CD14-positive monocyte (primary cell): ENCODE measurements around the gene ADH4. TPM values are rescaled to one million over a fixed set of nuclear protein-coding genes. Genes with fewer than 3 reads are reported as not detected.

Source experiments
- DNase-seq, 3 donors: peaks; one replicate each; pipeline ENCODE4 v3.0.0-alpha.2; 2011 to 2022
- H2AFZ ChIP-seq: 2 replicates; pipeline ENCODE4 v1.6.0; 2012; ENCODE audit warnings: mild to moderate bottlenecking, low read depth, low read length, inconsistent platforms; ENCODE audit not compliant: insufficient read depth, poor library complexity, severe bottlenecking
- H3K27ac ChIP-seq, 2 donors: 1 replicate in 1 of 2; 2 replicates in 1 of 2; pipeline ENCODE4 v1.5.1; 2012 to 2013; ENCODE audit warnings: low read length in 2 of 2, control low read depth in 1 of 2, inconsistent platforms in 1 of 2, low read depth in 1 of 2, mild to moderate bottlenecking in 1 of 2
- H3K27me3 ChIP-seq, 2 donors: one replicate each; pipeline versions ENCODE4 v1.6.0 to v1.6.1; 2011 to 2013; ENCODE audit warnings: low read length in 2 of 2; ENCODE audit not compliant: control insufficient read depth in 2 of 2, insufficient read depth in 2 of 2
- H3K36me3 ChIP-seq, 2 donors: replicated peaks in 1 of 2; 1 replicate in 1 of 2; 2 replicates in 1 of 2; pipeline versions ENCODE4 v1.5.1 to v1.6.1; 2012 to 2013; ENCODE audit warnings: low read length in 2 of 2, control low read depth in 1 of 2, inconsistent platforms in 1 of 2, mild to moderate bottlenecking in 1 of 2; ENCODE audit not compliant: insufficient read depth in 2 of 2, control insufficient read depth in 1 of 2
- H3K4me1 ChIP-seq, 2 donors: 1 replicate in 1 of 2; 2 replicates in 1 of 2; pipeline versions ENCODE4 v1.5.1 to v1.6.1; 2012 to 2013; ENCODE audit warnings: low read length in 2 of 2, control low read depth in 1 of 2, inconsistent platforms in 1 of 2, mild to moderate bottlenecking in 1 of 2, moderate library complexity in 1 of 2; ENCODE audit not compliant: insufficient read depth in 2 of 2, control insufficient read depth in 1 of 2
- H3K4me2 ChIP-seq: replicated peaks from 2 replicates; pipeline ENCODE3; 2012; ENCODE audit warnings: low read length, moderate library complexity, mild to moderate bottlenecking; ENCODE audit not compliant: poor library complexity, severe bottlenecking; ENCODE audit errors: extremely low read depth
- H3K4me3 ChIP-seq, 3 experiments: fragments of 200-600 bp in 1 of 3; sonication (generic) in 1 of 3; replicated peaks in 1 of 3; 1 replicate in 2 of 3; 2 replicates in 1 of 3; pipeline ENCODE4 v1.5.1; 2011 to 2013; ENCODE audit warnings: low read length in 3 of 3, mild to moderate bottlenecking in 3 of 3, control low read depth in 2 of 3, low read depth in 2 of 3, inconsistent platforms in 1 of 3, moderate library complexity in 1 of 3
- H3K79me2 ChIP-seq: 2 replicates; pipeline ENCODE4 v1.6.0; 2012; ENCODE audit warnings: mild to moderate bottlenecking, control low read depth, inconsistent platforms, low read length, moderate library complexity; ENCODE audit not compliant: insufficient read depth
- H3K9ac ChIP-seq: 2 replicates; pipeline ENCODE4 v1.6.0; 2017; ENCODE audit warnings: low read length, mild to moderate bottlenecking; ENCODE audit not compliant: insufficient read depth, poor library complexity, severe bottlenecking
- H3K9me3 ChIP-seq, 2 donors: replicated peaks in 1 of 2; 1 replicate in 1 of 2; 2 replicates in 1 of 2; pipeline versions ENCODE4 v1.5.1 to v1.6.1; 2012 to 2013; ENCODE audit warnings: low read length in 2 of 2, control low read depth in 1 of 2; ENCODE audit not compliant: control insufficient read depth in 1 of 2, insufficient read depth in 1 of 2
- H4K20me1 ChIP-seq: 2 replicates; pipeline ENCODE4 v1.6.0; 2012; ENCODE audit warnings: mild to moderate bottlenecking, low read length, control low read depth, moderate library complexity; ENCODE audit not compliant: insufficient read depth
- H3K27ac Mint-ChIP-seq, 7 donors: one replicate each; pipeline ENCODE4 v1.8.0; 2020; ENCODE audit warnings: mild to moderate bottlenecking in 7 of 7, mixed read lengths in 7 of 7, moderate library complexity in 6 of 7, inconsistent platforms in 2 of 7
- H3K27me3 Mint-ChIP-seq, 3 donors: one replicate each; pipeline ENCODE4 v1.8.0; 2021 to 2022; ENCODE audit warnings: low read depth in 3 of 3, mild to moderate bottlenecking in 3 of 3, mixed read lengths in 3 of 3, moderate library complexity in 3 of 3, inconsistent platforms in 1 of 3
- H3K36me3 Mint-ChIP-seq, 2 donors: one replicate each; pipeline ENCODE4 v1.8.0; 2020; ENCODE audit warnings: mixed read lengths in 2 of 2, inconsistent platforms in 1 of 2, mild to moderate bottlenecking in 1 of 2
- H3K4me1 Mint-ChIP-seq: one replicate; pipeline ENCODE4 v1.8.0; 2020; ENCODE audit warnings: mild to moderate bottlenecking, mixed read lengths
- H3K4me3 Mint-ChIP-seq, 2 donors: one replicate each; pipeline ENCODE4 v1.8.0; 2020; ENCODE audit warnings: mild to moderate bottlenecking in 2 of 2, mixed read lengths in 2 of 2, moderate library complexity in 1 of 2
- H3K9me3 Mint-ChIP-seq, 7 donors: one replicate each; pipeline ENCODE4 v1.8.0; 2020 to 2022; ENCODE audit warnings: mixed read lengths in 7 of 7, mild to moderate bottlenecking in 6 of 7, moderate library complexity in 6 of 7, inconsistent platforms in 2 of 7
- WGBS: methylation state at CpG from one replicate; pipeline ENCODE4 v1.1.5; 2013; ENCODE audit warnings: missing lambda C conversion rate; ENCODE audit not compliant: insufficient coverage; 5-methylcytosine and 5-hydroxymethylcytosine counted together
- intact Hi-C, 2 donors: fragments of 100-400 bp; cut with micrococcal nuclease; formaldehyde crosslinking; loops; one replicate each; pipeline versions ENCODE4 v1.15.0 to v1.15.1; 2023
- polyA plus RNA-seq, 3 donors: library from polyadenylated mRNA; depleted of rRNA in 1 of 3; unstranded in 2 of 3; stranded (reverse) in 1 of 3; fragments of 300-500 nt in 2 of 3; fragments of >200 nt in 1 of 3; fragmentation: Illumina TruSeq in 2 of 3; gene quantifications; 1 replicate in 2 of 3; 2 replicates in 1 of 3; pipeline ENCODE4 v1.2.3, GENCODE V29; 2012 to 2021
- TF ChIP-seq, protein P1 (sequence below): fragments of 200-600 bp; IDR thresholded peaks from one replicate; pipeline ENCODE4 v1.8.0; 2022; ENCODE audit warnings: antibody characterized with exemption, mild to moderate bottlenecking

Gene ADH4
- polyA plus RNA-seq, 3 donors: not detected

- H3K9me3 ChIP-seq: peaks cover 11 to 12% of the 10 kb centered on the region in 2 donors
- Mint-ChIP-seq H3K9me3 (peaks cover 6 to 33% (median 13%) of the 10 kb centered on the region in 7 donors), H3K4me1 (no peaks in the 10 kb centered on the region), H3K27me3 (peaks cover 0 to 1% (median 0%) of the 10 kb centered on the region in 3 donors), H3K4me3 (no peak overlapping the region), H3K36me3 (no peaks in the 10 kb centered on the region), H3K27ac (no peak overlapping the region)
- DNase-seq: no peak
- WGBS: no CpG with 5 or more reads among the region's 2 CpGs
- H3K79me2 ChIP-seq: no peaks in the 10 kb centered on the region
- no peaks in the 10 kb centered on the region for H3K36me3 ChIP-seq
- no peak overlapping the region for H3K27ac ChIP-seq
- intact Hi-C loops: no loop called here
- H2AFZ ChIP-seq: no peak overlapping the region
- H3K4me3 ChIP-seq: no peak overlapping the region
- no peak overlapping the region for H3K9ac ChIP-seq
- no peaks in the 10 kb centered on the region for H4K20me1 ChIP-seq
- H3K27me3 ChIP-seq: no peaks in the 10 kb centered on the region
- H3K4me1 ChIP-seq: no peaks in the 10 kb centered on the region
- TF ChIP-seq, protein P1, sequence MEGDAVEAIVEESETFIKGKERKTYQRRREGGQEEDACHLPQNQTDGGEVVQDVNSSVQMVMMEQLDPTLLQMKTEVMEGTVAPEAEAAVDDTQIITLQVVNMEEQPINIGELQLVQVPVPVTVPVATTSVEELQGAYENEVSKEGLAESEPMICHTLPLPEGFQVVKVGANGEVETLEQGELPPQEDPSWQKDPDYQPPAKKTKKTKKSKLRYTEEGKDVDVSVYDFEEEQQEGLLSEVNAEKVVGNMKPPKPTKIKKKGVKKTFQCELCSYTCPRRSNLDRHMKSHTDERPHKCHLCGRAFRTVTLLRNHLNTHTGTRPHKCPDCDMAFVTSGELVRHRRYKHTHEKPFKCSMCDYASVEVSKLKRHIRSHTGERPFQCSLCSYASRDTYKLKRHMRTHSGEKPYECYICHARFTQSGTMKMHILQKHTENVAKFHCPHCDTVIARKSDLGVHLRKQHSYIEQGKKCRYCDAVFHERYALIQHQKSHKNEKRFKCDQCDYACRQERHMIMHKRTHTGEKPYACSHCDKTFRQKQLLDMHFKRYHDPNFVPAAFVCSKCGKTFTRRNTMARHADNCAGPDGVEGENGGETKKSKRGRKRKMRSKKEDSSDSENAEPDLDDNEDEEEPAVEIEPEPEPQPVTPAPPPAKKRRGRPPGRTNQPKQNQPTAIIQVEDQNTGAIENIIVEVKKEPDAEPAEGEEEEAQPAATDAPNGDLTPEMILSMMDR: no peak
- no peak overlapping the region for H3K4me2 ChIP-seq
These were observed 36.4 kb upstream of the ADH4 start for GRCh38 chr4:99180382-99181070.

- TF ChIP-seq, protein P1: no peak
- H3K4me3 ChIP-seq: no peak overlapping the region
- peaks cover 6 to 9% of the 10 kb centered on the region in 2 donors for H3K9me3 ChIP-seq
- no peak overlapping the region for H3K9ac ChIP-seq
- WGBS: 88% methylated on average over 1 of the region's 1 CpG
- no peaks in the 10 kb centered on the region for H3K79me2 ChIP-seq
- no peaks in the 10 kb centered on the region for H3K4me1 ChIP-seq
- no peak overlapping the region for H2AFZ ChIP-seq
- H3K9me3 Mint-ChIP-seq: peaks cover 10 to 31% (median 13%) of the 10 kb centered on the region in 7 donors
- no peaks in the 10 kb centered on the region for H3K27me3 Mint-ChIP-seq
- H3K36me3 ChIP-seq: no peaks in the 10 kb centered on the region
- H3K27ac Mint-ChIP-seq: no peak overlapping the region
- no peak overlapping the region for H3K4me2 ChIP-seq
- H3K36me3 Mint-ChIP-seq: no peaks in the 10 kb centered on the region
- no peak for DNase-seq
- no peak overlapping the region for H3K27ac ChIP-seq
- intact Hi-C loops: no loop called here
- no peak overlapping the region for H3K4me3 Mint-ChIP-seq
- no peaks in the 10 kb centered on the region for H4K20me1 ChIP-seq
- H3K27me3 ChIP-seq: no peaks in the 10 kb centered on the region
- H3K4me1 Mint-ChIP-seq: no peaks in the 10 kb centered on the region
These were observed 35.5 kb upstream of the ADH4 start for GRCh38 chr4:99179626-99180025.
